Vagina (tissue), 2 donors: ENCODE results near the gene KCTD14.

Experiments used
- POLR2AphosphoS5 ChIP-seq, 2 donors: sonication (generic); formaldehyde crosslinking; IDR thresholded peaks; one replicate each; pipeline ENCODE4 v1.9.0; 2017; ENCODE audit warnings: antibody characterized with exemption in 2 of 2, mild to moderate bottlenecking in 2 of 2, low read depth in 1 of 2; ENCODE audit not compliant: insufficient read depth in 1 of 2
- TF ChIP-seq, protein P1 (sequence below), 3 experiments: fragments of 450-650 bp in 2 of 3; fragments of 200-600 bp in 1 of 3; sonication (generic) in 1 of 3; IDR thresholded peaks; one replicate each; pipeline ENCODE4 v1.5.1; 2017 to 2019; ENCODE audit warnings: antibody characterized with exemption in 3 of 3, mild to moderate bottlenecking in 2 of 3, moderate library complexity in 2 of 3

DNA sequence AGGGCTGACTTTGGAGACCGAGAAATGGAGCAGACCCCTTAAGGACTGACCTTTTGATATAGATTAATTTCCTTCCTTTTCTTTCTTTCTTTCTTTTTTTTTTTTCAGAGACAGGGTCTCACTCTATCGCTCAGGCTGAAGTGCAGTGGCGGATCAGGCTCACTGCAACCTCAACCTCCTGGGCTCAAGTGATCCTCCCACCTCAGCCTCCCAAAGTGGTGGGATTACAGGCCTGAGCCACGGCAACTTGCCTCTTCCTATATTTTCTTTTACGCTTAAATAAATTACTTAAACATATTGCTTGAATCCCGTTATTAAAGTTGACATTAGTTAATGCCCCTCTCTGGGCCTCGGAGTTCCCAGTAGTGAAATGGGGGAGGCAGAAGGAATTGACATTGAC is 350 bp upstream of the KCTD14 start:
- TF ChIP-seq, protein P1, sequence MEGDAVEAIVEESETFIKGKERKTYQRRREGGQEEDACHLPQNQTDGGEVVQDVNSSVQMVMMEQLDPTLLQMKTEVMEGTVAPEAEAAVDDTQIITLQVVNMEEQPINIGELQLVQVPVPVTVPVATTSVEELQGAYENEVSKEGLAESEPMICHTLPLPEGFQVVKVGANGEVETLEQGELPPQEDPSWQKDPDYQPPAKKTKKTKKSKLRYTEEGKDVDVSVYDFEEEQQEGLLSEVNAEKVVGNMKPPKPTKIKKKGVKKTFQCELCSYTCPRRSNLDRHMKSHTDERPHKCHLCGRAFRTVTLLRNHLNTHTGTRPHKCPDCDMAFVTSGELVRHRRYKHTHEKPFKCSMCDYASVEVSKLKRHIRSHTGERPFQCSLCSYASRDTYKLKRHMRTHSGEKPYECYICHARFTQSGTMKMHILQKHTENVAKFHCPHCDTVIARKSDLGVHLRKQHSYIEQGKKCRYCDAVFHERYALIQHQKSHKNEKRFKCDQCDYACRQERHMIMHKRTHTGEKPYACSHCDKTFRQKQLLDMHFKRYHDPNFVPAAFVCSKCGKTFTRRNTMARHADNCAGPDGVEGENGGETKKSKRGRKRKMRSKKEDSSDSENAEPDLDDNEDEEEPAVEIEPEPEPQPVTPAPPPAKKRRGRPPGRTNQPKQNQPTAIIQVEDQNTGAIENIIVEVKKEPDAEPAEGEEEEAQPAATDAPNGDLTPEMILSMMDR (IDR thresholded peaks at IDR 0.05): no peak
- no peak for TF ChIP-seq POLR2AphosphoS5 (IDR thresholded peaks at IDR 0.05; ENCODE audit: insufficient read depth in 1 of 2, low read depth in 1 of 2)
